GM19193 (cell line): ENCODE results near the gene ATP2A3.
A peak's percentile ranks its signal among the peaks of the same experiment; 100 is the strongest.

Experiments
- POLR2A ChIP-seq: IDR thresholded peaks from 4 replicates; pipeline ENCODE4 v1.6.1; 2011; ENCODE audit not compliant: insufficient read depth, insufficient read length; ENCODE audit errors: extremely low read depth

ATP2A3 gene

GRCh38 chr17:3964203-3965117 lies at the start of gene ATP2A3:
ATP2A3 (minus strand) TSS chr17:3964437; CDS start chr17:3964291, 146 bp downstream.
- peak; percentile 86 for TF ChIP-seq POLR2A

GRCh38 chr17:4010754-4011153 lies 46.5 kb upstream of the ATP2A3 start:
- no peak for TF ChIP-seq POLR2A

- no peak for TF ChIP-seq POLR2A
Observed at GRCh38 chr17:4009186-4009785, 45.0 kb upstream of the ATP2A3 start.

- TF ChIP-seq POLR2A = no peak
Observed at GRCh38 chr17:4008441-4009185, 44.4 kb upstream of the ATP2A3 start.

- no peak for TF ChIP-seq POLR2A
Observed at GRCh38 chr17:4008082-4008435, 43.8 kb upstream of the ATP2A3 start.

- no peak for TF ChIP-seq POLR2A
Observed at GRCh38 chr17:4007346-4008081, 43.3 kb upstream of the ATP2A3 start.

- TF ChIP-seq POLR2A = no peak
Observed at GRCh38 chr17:4006745-4007211, 42.5 kb upstream of the ATP2A3 start.

- TF ChIP-seq POLR2A = no peak
Observed at GRCh38 chr17:4006165-4006589, 41.9 kb upstream of the ATP2A3 start.

GRCh38 chr17:4005296-4006164 lies 41.3 kb upstream of the ATP2A3 start:
- no peak for TF ChIP-seq POLR2A

- no peak for TF ChIP-seq POLR2A
Observed at GRCh38 chr17:4004517-4005295, 40.5 kb upstream of the ATP2A3 start.

- TF ChIP-seq POLR2A = no peak
Observed at GRCh38 chr17:4003501-4004421, 39.5 kb upstream of the ATP2A3 start.

- TF ChIP-seq POLR2A = no peak
Observed at GRCh38 chr17:4003131-4003500, 38.9 kb upstream of the ATP2A3 start.

- no peak for TF ChIP-seq POLR2A
Observed at GRCh38 chr17:4001048-4001590, 36.9 kb upstream of the ATP2A3 start.
